H9 (cell line): ENCODE results near the gene ZCCHC17. TPM values are rescaled to one million over a fixed set of nuclear protein-coding genes. Genes with fewer than 3 reads are reported as not detected.

Experiments used
- DNase-seq: peaks from one replicate; pipeline ENCODE4 v3.0.0-alpha.2; 2017
- H2AFZ ChIP-seq: one replicate; pipeline ENCODE4 v1.6.1; 2013; ENCODE audit warnings: mild to moderate bottlenecking, low read length, control low read depth, moderate library complexity
- H2AK5ac ChIP-seq: 2 replicates; pipeline ENCODE4 v1.6.1; 2013; ENCODE audit warnings: low read length, control low read depth, mixed read lengths; ENCODE audit not compliant: insufficient read length
- H2BK120ac ChIP-seq: one replicate; pipeline ENCODE4 v1.6.1; 2013; ENCODE audit warnings: low read depth, mild to moderate bottlenecking, low read length, control low read depth, inconsistent platforms; ENCODE audit not compliant: poor library complexity, severe bottlenecking
- H2BK12ac ChIP-seq: 2 replicates; pipeline ENCODE4 v1.6.1; 2013; ENCODE audit warnings: low read length, control low read depth, mixed read lengths, low read depth; ENCODE audit not compliant: insufficient read length
- H2BK15ac ChIP-seq: 2 replicates; pipeline ENCODE4 v1.6.1; 2013; ENCODE audit warnings: low read depth, low read length, control low read depth
- H2BK20ac ChIP-seq: one replicate; pipeline ENCODE4 v1.6.1; 2013; ENCODE audit warnings: low read depth, mild to moderate bottlenecking, low read length, control low read depth, inconsistent platforms; ENCODE audit not compliant: poor library complexity, severe bottlenecking
- H2BK5ac ChIP-seq: 2 replicates; pipeline ENCODE4 v1.6.1; 2013; ENCODE audit warnings: low read length, control low read depth, mixed read lengths; ENCODE audit not compliant: insufficient read length
- H3K14ac ChIP-seq: 2 replicates; pipeline ENCODE4 v1.6.1; 2013; ENCODE audit warnings: low read length, control low read depth; ENCODE audit not compliant: insufficient read depth
- H3K18ac ChIP-seq: 2 replicates; pipeline ENCODE4 v1.6.1; 2013; ENCODE audit warnings: low read depth, mild to moderate bottlenecking, mixed read lengths, low read length, control low read depth; ENCODE audit not compliant: insufficient read length
- H3K23ac ChIP-seq: 2 replicates; pipeline ENCODE4 v1.6.1; 2013; ENCODE audit warnings: low read length, control low read depth, mixed read lengths, low read depth; ENCODE audit not compliant: insufficient read length
- H3K23me2 ChIP-seq: 2 replicates; pipeline ENCODE4 v1.6.1; 2013; ENCODE audit warnings: low read depth, mild to moderate bottlenecking, mixed read lengths, low read length, control low read depth; ENCODE audit not compliant: insufficient read length, poor library complexity, severe bottlenecking
- H3K27ac ChIP-seq: 2 replicates; pipeline ENCODE4 v1.5.1; 2013; ENCODE audit warnings: low read length, control low read depth, mixed read lengths, low read depth; ENCODE audit not compliant: insufficient read length
- H3K27me3 ChIP-seq: 2 replicates; pipeline ENCODE4 v1.6.1; 2013; ENCODE audit warnings: low read length, control low read depth, inconsistent platforms; ENCODE audit not compliant: insufficient read depth
- H3K4ac ChIP-seq: 2 replicates; pipeline ENCODE4 v1.6.1; 2013; ENCODE audit warnings: low read depth, mild to moderate bottlenecking, control low read depth, inconsistent platforms, low read length, moderate library complexity
- H3K4me1 ChIP-seq: 2 replicates; pipeline ENCODE4 v1.6.1; 2013; ENCODE audit warnings: low read length, control low read depth, inconsistent platforms; ENCODE audit not compliant: insufficient read depth
- H3K4me2 ChIP-seq: 2 replicates; pipeline ENCODE4 v1.6.1; 2013; ENCODE audit warnings: low read length, control low read depth, mixed read lengths; ENCODE audit not compliant: insufficient read length, insufficient read depth
- H3K56ac ChIP-seq: 2 replicates; pipeline ENCODE4 v1.6.1; 2013; ENCODE audit warnings: low read depth, mild to moderate bottlenecking, mixed read lengths, low read length, control low read depth; ENCODE audit not compliant: insufficient read length
- H3K79me1 ChIP-seq: 2 replicates; pipeline ENCODE4 v1.6.1; 2013; ENCODE audit warnings: low read depth, mild to moderate bottlenecking, moderate library complexity, low read length, control low read depth, inconsistent platforms; ENCODE audit not compliant: insufficient read depth, poor library complexity, severe bottlenecking
- H3K79me2 ChIP-seq: 2 replicates; pipeline ENCODE4 v1.6.1; 2013; ENCODE audit warnings: low read length, control low read depth, inconsistent platforms; ENCODE audit not compliant: insufficient read depth
- H3K9ac ChIP-seq: 2 replicates; pipeline ENCODE4 v1.6.1; 2013; ENCODE audit warnings: low read length, control low read depth, mixed read lengths; ENCODE audit not compliant: insufficient read length; ENCODE audit errors: extremely low read depth
- H3K9me3 ChIP-seq: one replicate; pipeline ENCODE4 v1.6.1; 2013; ENCODE audit warnings: low read depth, low read length, inconsistent platforms; ENCODE audit not compliant: control insufficient read depth
- H3T11ph ChIP-seq: one replicate; pipeline ENCODE4 v1.6.1; 2013; ENCODE audit warnings: mild to moderate bottlenecking, low read length, control low read depth, inconsistent platforms
- H4K20me1 ChIP-seq: one replicate; pipeline ENCODE4 v1.6.1; 2013; ENCODE audit not compliant: control insufficient read depth, insufficient read length, insufficient read depth
- H4K5ac ChIP-seq: 2 replicates; pipeline ENCODE4 v1.6.1; 2013; ENCODE audit warnings: low read depth, mild to moderate bottlenecking, mixed read lengths, low read length, control low read depth; ENCODE audit not compliant: insufficient read length
- H4K8ac ChIP-seq: replicated peaks from 2 replicates; pipeline ENCODE4 v1.6.1; 2013; ENCODE audit warnings: low read length, control low read depth, mixed read lengths, low read depth; ENCODE audit not compliant: insufficient read length
- H4K91ac ChIP-seq: 2 replicates; pipeline ENCODE4 v1.6.1; 2013; ENCODE audit warnings: low read depth, mild to moderate bottlenecking, moderate library complexity, mixed read lengths, low read length, control low read depth; ENCODE audit not compliant: insufficient read length
- H3K27ac Mint-ChIP-seq, 3 experiments: 2 replicates in 2 of 3; 3 replicates in 1 of 3; pipeline ENCODE4 v1.8.0; 2020 to 2021; ENCODE audit warnings: mixed read lengths in 3 of 3, mild to moderate bottlenecking in 1 of 3, moderate library complexity in 1 of 3
- H3K27me3 Mint-ChIP-seq: 2 replicates; pipeline ENCODE4 v1.8.0; 2021; ENCODE audit warnings: low read depth, mild to moderate bottlenecking, moderate library complexity, mixed read lengths
- H3K36me3 Mint-ChIP-seq, 3 experiments: 2 replicates in 2 of 3; 3 replicates in 1 of 3; pipeline ENCODE4 v1.8.0; 2020 to 2021; ENCODE audit warnings: low read depth in 3 of 3, mixed read lengths in 3 of 3; ENCODE audit not compliant: insufficient read depth in 1 of 3
- H3K4me1 Mint-ChIP-seq, 2 experiments: 2 replicates each; pipeline ENCODE4 v1.8.0; 2020; ENCODE audit warnings: mixed read lengths in 2 of 2
- H3K4me3 Mint-ChIP-seq, 2 experiments: 2 replicates in 1 of 2; 3 replicates in 1 of 2; pipeline ENCODE4 v1.8.0; 2020 to 2021; ENCODE audit warnings: mild to moderate bottlenecking in 2 of 2, mixed read lengths in 2 of 2, moderate library complexity in 1 of 2
- H3K9me3 Mint-ChIP-seq, 2 experiments: 2 replicates in 1 of 2; 3 replicates in 1 of 2; pipeline ENCODE4 v1.8.0; 2020; ENCODE audit warnings: mild to moderate bottlenecking in 2 of 2, mixed read lengths in 2 of 2, moderate library complexity in 1 of 2
- WGBS: extraction: QIAGEN DNeasy Blood & Tissue Kit; methylation state at CpG from one replicate; pipeline ENCODE4 v1.1.7; 2013; ENCODE audit warnings: missing lambda C conversion rate, low lambda C conversion rate, mixed read lengths; ENCODE audit not compliant: insufficient read length; ENCODE audit errors: extremely low coverage; 5-methylcytosine and 5-hydroxymethylcytosine counted together
- total RNA-seq: library from RNA; stranded (reverse); gene quantifications from 2 replicates; pipeline ENCODE4 v1.2.1, GENCODE V29; 2021
- TF ChIP-seq, protein P1 (sequence below): fragments of 200-600 bp; sonication (generic); conservative IDR thresholded peaks from 3 replicates; pipeline ENCODE4 v1.8.0; 2021; ENCODE audit warnings: antibody characterized with exemption, mild to moderate bottlenecking

The ZCCHC17 gene
- total RNA-seq, 1 experiment from 2014 or later: 50.4 TPM

DNA sequence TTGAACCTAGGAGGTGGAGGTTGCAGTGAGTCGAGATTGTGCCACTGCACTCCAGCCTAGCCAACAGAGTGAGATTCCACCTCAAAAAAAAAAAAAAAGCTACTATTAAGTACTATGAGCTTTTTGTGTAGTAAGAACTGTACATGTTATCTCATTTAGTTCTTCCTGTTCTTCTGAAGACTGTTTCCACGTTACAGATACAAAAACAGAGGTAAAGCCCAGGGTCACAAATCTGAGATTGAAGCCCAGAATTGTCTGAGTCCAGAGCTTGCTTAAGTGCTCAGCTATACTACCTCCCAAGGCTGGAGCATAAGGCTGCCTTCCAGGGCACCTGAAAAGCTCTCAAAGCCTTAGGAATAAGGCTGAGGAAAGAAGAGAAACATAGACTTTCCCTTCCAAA lies 73.2 kb downstream of the ZCCHC17 start:
- Histone ChIP-seq H2AFZ (no peak overlapping the region), H4K20me1 (no peaks in the 10 kb centered on the region), H3T11ph (no peak overlapping the region), H3K14ac (no peak overlapping the region), H3K23me2 (peaks cover 10% of the 10 kb centered on the region), H2BK20ac (no peak overlapping the region), H2AK5ac (no peak overlapping the region), H3K4ac (no peak overlapping the region), H3K79me2 (no peaks in the 10 kb centered on the region), H2BK120ac (no peak overlapping the region), H3K27ac (no peak overlapping the region), H3K56ac (no peak overlapping the region), H3K79me1 (no peaks in the 10 kb centered on the region), H3K27me3 (no peaks in the 10 kb centered on the region), H3K23ac (no peak overlapping the region), H2BK15ac (no peak overlapping the region), H2BK5ac (no peak overlapping the region), H4K5ac (no peak overlapping the region), H4K8ac (no peak overlapping the region), H4K91ac (no peak overlapping the region), H3K9me3 (no peaks in the 10 kb centered on the region), H3K18ac (no peak overlapping the region), H3K4me2 (no peak overlapping the region), H3K4me1 (peaks cover 16% of the 10 kb centered on the region), H2BK12ac (no peak overlapping the region), H3K9ac (no peak overlapping the region)
- DNase-seq: no peak
- H3K36me3 Mint-ChIP-seq: peaks cover 10 to 23% (median 12%) of the 10 kb centered on the region in 3 experiments; a peak in 6 of 7 replicates
- no peaks in the 10 kb centered on the region; a peak in 1 of 5 replicates for H3K9me3 Mint-ChIP-seq
- peaks cover 48 to 56% of the 10 kb centered on the region in 2 experiments for H3K4me1 Mint-ChIP-seq
- WGBS: no CpG with 5 or more reads among the region's 2 CpGs
- peaks cover 7% of the 10 kb centered on the region for H3K27me3 Mint-ChIP-seq
- peak overlapping the region in 1 of 3 experiments; percentile 55; a peak in 1 of 7 replicates for H3K27ac Mint-ChIP-seq
- TF ChIP-seq, protein P1, sequence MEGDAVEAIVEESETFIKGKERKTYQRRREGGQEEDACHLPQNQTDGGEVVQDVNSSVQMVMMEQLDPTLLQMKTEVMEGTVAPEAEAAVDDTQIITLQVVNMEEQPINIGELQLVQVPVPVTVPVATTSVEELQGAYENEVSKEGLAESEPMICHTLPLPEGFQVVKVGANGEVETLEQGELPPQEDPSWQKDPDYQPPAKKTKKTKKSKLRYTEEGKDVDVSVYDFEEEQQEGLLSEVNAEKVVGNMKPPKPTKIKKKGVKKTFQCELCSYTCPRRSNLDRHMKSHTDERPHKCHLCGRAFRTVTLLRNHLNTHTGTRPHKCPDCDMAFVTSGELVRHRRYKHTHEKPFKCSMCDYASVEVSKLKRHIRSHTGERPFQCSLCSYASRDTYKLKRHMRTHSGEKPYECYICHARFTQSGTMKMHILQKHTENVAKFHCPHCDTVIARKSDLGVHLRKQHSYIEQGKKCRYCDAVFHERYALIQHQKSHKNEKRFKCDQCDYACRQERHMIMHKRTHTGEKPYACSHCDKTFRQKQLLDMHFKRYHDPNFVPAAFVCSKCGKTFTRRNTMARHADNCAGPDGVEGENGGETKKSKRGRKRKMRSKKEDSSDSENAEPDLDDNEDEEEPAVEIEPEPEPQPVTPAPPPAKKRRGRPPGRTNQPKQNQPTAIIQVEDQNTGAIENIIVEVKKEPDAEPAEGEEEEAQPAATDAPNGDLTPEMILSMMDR: no peak
- H3K4me3 Mint-ChIP-seq: no peak overlapping the region
